Uterus (tissue), 4 donors: ENCODE results near the gene C19orf44. TPM values are rescaled to one million over a fixed set of nuclear protein-coding genes. Genes with fewer than 3 reads are reported as not detected.
"Not testable (repeated sequence)": the region's sequence is repeated elsewhere in the genome, so short reads cannot be mapped to it uniquely, and the experiment has no call there.

ENCODE experiments used
- DNase-seq, 2 donors: peaks; one replicate each; pipeline ENCODE4 v3.0.0-alpha.2; 2019 to 2020
- H3K27ac ChIP-seq, 2 donors: fragments of 200-600 bp; sonication (generic); 1 replicate in 1 of 2; 2 replicates in 1 of 2; pipeline ENCODE4 v1.5.1; 2016 to 2018
- H3K27me3 ChIP-seq, 2 donors: fragments of 200-600 bp; sonication (generic); one replicate each; pipeline ENCODE4 v1.5.1; 2018 to 2019; ENCODE audit warnings: control low read depth in 1 of 2
- H3K36me3 ChIP-seq, 2 donors: fragments of 200-600 bp; sonication (generic); one replicate each; pipeline ENCODE4 v1.5.1; 2019; ENCODE audit warnings: control low read depth in 1 of 2
- H3K4me1 ChIP-seq, 2 donors: fragments of 200-600 bp; sonication (generic); one replicate each; pipeline ENCODE4 v1.5.1; 2018 to 2019; ENCODE audit warnings: control low read depth in 1 of 2
- H3K4me3 ChIP-seq, 2 donors: fragments of 200-600 bp; sonication (generic); 1 replicate in 1 of 2; 2 replicates in 1 of 2; pipeline ENCODE4 v1.5.1; 2018 to 2019; ENCODE audit warnings: mild to moderate bottlenecking in 1 of 2
- H3K9me3 ChIP-seq, 2 donors: fragments of 200-600 bp; sonication (generic); one replicate each; pipeline ENCODE4 v1.5.1; 2019; ENCODE audit warnings: control low read depth in 1 of 2
- POLR2A ChIP-seq, 2 donors: fragments of 450-650 bp; IDR thresholded peaks; one replicate each; pipeline ENCODE4 v1.6.1; 2016; ENCODE audit warnings: antibody characterized with exemption in 2 of 2, mild to moderate bottlenecking in 1 of 2, moderate library complexity in 1 of 2
- intact Hi-C: fragments of 100-400 bp; cut with DNase I; formaldehyde crosslinking; loops from one replicate; pipeline ENCODE4 v1.15.1; 2023; ENCODE audit warnings: low total_unique reads
- total RNA-seq, 4 donors: library from RNA; depleted of rRNA in 3 of 4; stranded (reverse); fragments of >200 nt in 3 of 4; gene quantifications; one replicate each; pipeline versions ENCODE4 v1.1.0 to v1.2.4, GENCODE V29; 2014 to 2023
- TF ChIP-seq, protein P1 (sequence below), 4 experiments: fragments of 200-600 bp in 2 of 4; fragments of 450-650 bp in 2 of 4; sonication (generic) in 2 of 4; IDR thresholded peaks; one replicate each; pipeline ENCODE4 v1.5.1; 2016 to 2019; ENCODE audit warnings: antibody characterized with exemption in 4 of 4, mild to moderate bottlenecking in 2 of 4, moderate library complexity in 1 of 4
- donor health status: DM: yes; HTN: yes; CAD: no.

Gene C19orf44
- total RNA-seq, 4 donors from 2014 or later, result 0.26 to 11.9 (median 7.5) TPM

GRCh38 chr19:16544473-16545231 is 48.5 kb downstream of the C19orf44 start:
- H3K27me3 ChIP-seq, result no peaks in the 10 kb centered on the region
- DNase-seq, result no peak
- H3K9me3 ChIP-seq, result no peaks in the 10 kb centered on the region
- intact Hi-C loops, result no loop called here
- no peak overlapping the region for H3K4me3 ChIP-seq
- no peak overlapping the region for H3K27ac ChIP-seq
- TF ChIP-seq POLR2A (IDR thresholded peaks at IDR 0.05), result no peak
- TF ChIP-seq, protein P1, sequence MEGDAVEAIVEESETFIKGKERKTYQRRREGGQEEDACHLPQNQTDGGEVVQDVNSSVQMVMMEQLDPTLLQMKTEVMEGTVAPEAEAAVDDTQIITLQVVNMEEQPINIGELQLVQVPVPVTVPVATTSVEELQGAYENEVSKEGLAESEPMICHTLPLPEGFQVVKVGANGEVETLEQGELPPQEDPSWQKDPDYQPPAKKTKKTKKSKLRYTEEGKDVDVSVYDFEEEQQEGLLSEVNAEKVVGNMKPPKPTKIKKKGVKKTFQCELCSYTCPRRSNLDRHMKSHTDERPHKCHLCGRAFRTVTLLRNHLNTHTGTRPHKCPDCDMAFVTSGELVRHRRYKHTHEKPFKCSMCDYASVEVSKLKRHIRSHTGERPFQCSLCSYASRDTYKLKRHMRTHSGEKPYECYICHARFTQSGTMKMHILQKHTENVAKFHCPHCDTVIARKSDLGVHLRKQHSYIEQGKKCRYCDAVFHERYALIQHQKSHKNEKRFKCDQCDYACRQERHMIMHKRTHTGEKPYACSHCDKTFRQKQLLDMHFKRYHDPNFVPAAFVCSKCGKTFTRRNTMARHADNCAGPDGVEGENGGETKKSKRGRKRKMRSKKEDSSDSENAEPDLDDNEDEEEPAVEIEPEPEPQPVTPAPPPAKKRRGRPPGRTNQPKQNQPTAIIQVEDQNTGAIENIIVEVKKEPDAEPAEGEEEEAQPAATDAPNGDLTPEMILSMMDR (IDR thresholded peaks at IDR 0.05), result no peak
- peaks cover 11 to 18% of the 10 kb centered on the region in 2 donors for H3K4me1 ChIP-seq
- no peaks in the 10 kb centered on the region for H3K36me3 ChIP-seq

DNA sequence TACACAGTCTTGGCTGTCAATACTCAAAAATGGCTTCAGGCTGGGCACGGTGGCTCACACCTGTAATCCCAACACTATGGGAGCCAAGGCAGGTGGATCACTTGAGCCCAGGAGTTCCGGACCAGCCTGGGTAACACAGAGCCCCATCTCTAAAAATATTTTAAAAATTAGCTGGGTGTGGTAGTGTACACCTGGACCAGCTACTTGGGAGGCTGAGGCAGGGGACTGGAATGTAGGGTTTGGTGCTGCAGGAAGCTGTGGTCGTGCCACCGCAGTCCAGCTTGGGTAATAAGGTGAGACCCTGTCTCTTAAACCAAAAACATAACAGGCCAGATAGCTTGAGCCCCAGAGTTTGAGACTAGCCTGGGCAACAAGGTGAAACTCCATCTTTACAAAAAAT is 52.8 kb downstream of the C19orf44 start:
- intact Hi-C loops, result no loop called here
- H3K27ac ChIP-seq, result no peak overlapping the region
- no peaks in the 10 kb centered on the region for H3K9me3 ChIP-seq
- H3K27me3 ChIP-seq, result no peaks in the 10 kb centered on the region
- no peak overlapping the region for H3K4me3 ChIP-seq
- no peaks in the 10 kb centered on the region for H3K36me3 ChIP-seq
- no peak for DNase-seq
- no peak for TF ChIP-seq POLR2A (IDR thresholded peaks at IDR 0.05)
- TF ChIP-seq, protein P1 (IDR thresholded peaks at IDR 0.05), result no peak
- H3K4me1 ChIP-seq, result no peaks in the 10 kb centered on the region

- H3K4me3 ChIP-seq, H3K9me3 ChIP-seq, H3K27ac ChIP-seq, H3K36me3 ChIP-seq, DNase-seq, H3K27me3 ChIP-seq, H3K4me1 ChIP-seq, intact Hi-C loops: not testable (repeated sequence)
Measured at GRCh38 chr19:16551902-16552301, 55.7 kb downstream of the C19orf44 start.

DNA sequence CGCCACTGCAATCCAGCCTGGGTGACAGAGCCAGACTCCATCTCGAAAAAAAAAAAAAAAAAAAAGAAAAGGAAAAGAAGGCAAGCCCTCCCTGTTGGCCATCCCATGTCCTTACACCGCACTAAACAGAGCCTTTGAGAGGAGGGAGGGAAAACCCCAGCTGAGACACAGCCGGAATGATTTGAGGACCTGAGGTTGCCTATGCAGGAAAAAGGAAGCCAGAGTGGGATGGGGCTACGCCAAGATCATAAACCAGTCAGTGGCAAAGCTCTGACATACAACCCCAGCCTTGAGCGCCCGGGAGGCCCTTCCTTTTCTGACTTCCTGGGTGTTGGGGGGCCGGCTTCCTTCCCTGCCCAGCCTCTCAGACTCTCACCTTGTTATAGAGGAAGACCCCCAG is 58.6 kb downstream of the C19orf44 start:
- DNase-seq, result no peak
- no peak overlapping the region for H3K27ac ChIP-seq
- no peaks in the 10 kb centered on the region for H3K27me3 ChIP-seq
- no peak overlapping the region for H3K4me3 ChIP-seq
- H3K4me1 ChIP-seq, result no peaks in the 10 kb centered on the region
- TF ChIP-seq, protein P1 (IDR thresholded peaks at IDR 0.05), result no peak
- no peak for TF ChIP-seq POLR2A (IDR thresholded peaks at IDR 0.05)
- no peaks in the 10 kb centered on the region for H3K36me3 ChIP-seq
- intact Hi-C loops, result no loop called here
- no peaks in the 10 kb centered on the region for H3K9me3 ChIP-seq

GRCh38 chr19:16559780-16560276 is 63.6 kb downstream of the C19orf44 start:
- H3K4me1 ChIP-seq, result no peaks in the 10 kb centered on the region
- no peaks in the 10 kb centered on the region for H3K9me3 ChIP-seq
- intact Hi-C loops, result no loop called here
- H3K27ac ChIP-seq, result no peak overlapping the region
- no peaks in the 10 kb centered on the region for H3K36me3 ChIP-seq
- TF ChIP-seq, protein P1 (IDR thresholded peaks at IDR 0.05), result no peak
- no peak for TF ChIP-seq POLR2A (IDR thresholded peaks at IDR 0.05)
- no peaks in the 10 kb centered on the region for H3K27me3 ChIP-seq
- DNase-seq, result no peak
- H3K4me3 ChIP-seq, result no peak overlapping the region
